HepG2 (cell line): ENCODE data around the gene LTB4R. TPM values are rescaled to one million over a fixed set of nuclear protein-coding genes. Genes with fewer than 3 reads are reported as not detected.

Experiments used
- ATAC-seq: fragments of 200-7000 bp; cut with Tn5 transposase; 3 replicates; pipeline ENCODE4 v1.9.1; 2020; ENCODE audit warnings: mild to moderate bottlenecking, moderate library complexity
- BruUV-seq: library from RNA; stranded (reverse); fragments of 400-500 nt; replicated peaks from 2 replicates; lab custom pipeline; 2021; lab: Mats Ljungman, UMichigan
- CTCF ChIA-PET: fragments of 300-600 bp; formaldehyde crosslinking; extraction: SDS; loops from one replicate; lab custom pipeline; 2021; ENCODE audit warnings: low total read pairs, inconsistent platforms, low intra/inter-chr PET ratio; lab: Yijun Ruan, JAX
- POLR2A ChIA-PET: fragments of 350-600 bp; sonication (Branson Sonifier 250); formaldehyde crosslinking; loops from one replicate; lab custom pipeline; 2020; ENCODE audit warnings: antibody characterized with exemption, inconsistent platforms; lab: Yijun Ruan, JAX
- DNase-seq: peaks from one replicate; pipeline ENCODE4 v3.0.0-alpha.2; 2015; ENCODE audit warnings: low spot score
- FAIRE-seq: peaks from 3 replicates; lab custom pipeline; 2011; peaks lifted over from hg19 to GRCh38; lab: Jason Lieb, UNC
- H2AFZ ChIP-seq: one replicate; pipeline ENCODE4 v1.6.1; 2011; ENCODE audit warnings: low read length, inconsistent platforms
- H3K27ac ChIP-seq: fragments of 300-600 bp; 3 replicates; pipeline ENCODE4 v1.8.0; 2011; ENCODE audit warnings: mixed run types, mild to moderate bottlenecking, mixed read lengths, low read length, inconsistent platforms; ENCODE audit not compliant: insufficient read depth; ENCODE audit errors: extremely low read length
- H3K27me3 ChIP-seq, 2 experiments: fragments of 200-600 bp in 1 of 2; 2 replicates in 1 of 2; 3 replicates in 1 of 2; pipeline versions ENCODE4 v1.6.0 to v1.8.0; 2011; ENCODE audit warnings: low read length in 2 of 2, mild to moderate bottlenecking in 2 of 2, moderate library complexity in 2 of 2, inconsistent platforms in 1 of 2; ENCODE audit not compliant: insufficient read depth in 2 of 2, control insufficient read depth in 1 of 2
- H3K36me3 ChIP-seq, 2 experiments: fragments of 200-600 bp in 1 of 2; replicated peaks in 1 of 2; 2 replicates in 1 of 2; 3 replicates in 1 of 2; pipeline versions ENCODE4 v1.5.1 to v1.8.0; 2011; ENCODE audit warnings: low read length in 2 of 2, inconsistent platforms in 1 of 2; ENCODE audit not compliant: insufficient read depth in 2 of 2, control insufficient read depth in 1 of 2
- H3K4me1 ChIP-seq: 2 replicates; pipeline ENCODE4 v1.5.1; 2012; ENCODE audit warnings: low read length, inconsistent platforms; ENCODE audit not compliant: insufficient read depth
- H3K4me2 ChIP-seq: 2 replicates; pipeline ENCODE4 v1.6.0; 2011; ENCODE audit warnings: low read depth, low read length, inconsistent platforms
- H3K4me3 ChIP-seq, 3 experiments: fragments of 200-600 bp in 1 of 3; sonication (generic), shearing (Covaris generic) in 1 of 3; replicated peaks in 1 of 3; 2 replicates each; pipeline ENCODE4 v1.5.1; 2011 to 2016; ENCODE audit warnings: low read length in 3 of 3, inconsistent platforms in 2 of 3, low read depth in 2 of 3, mild to moderate bottlenecking in 2 of 3, control low read depth in 1 of 3, mixed read lengths in 1 of 3; ENCODE audit not compliant: insufficient read depth in 1 of 3
- H3K79me2 ChIP-seq: one replicate; pipeline ENCODE4 v1.6.1; 2011; ENCODE audit warnings: low read length, inconsistent platforms; ENCODE audit not compliant: insufficient read depth
- H3K9ac ChIP-seq: 2 replicates; pipeline ENCODE4 v1.6.0; 2011; ENCODE audit warnings: mild to moderate bottlenecking, low read depth, low read length, inconsistent platforms; ENCODE audit not compliant: insufficient read depth
- H3K9me3 ChIP-seq: 2 replicates; pipeline ENCODE4 v1.5.1; 2012; ENCODE audit warnings: mild to moderate bottlenecking, low read length
- H4K20me1 ChIP-seq: 2 replicates; pipeline ENCODE4 v1.6.0; 2011; ENCODE audit warnings: inconsistent platforms, mild to moderate bottlenecking, low read length, moderate library complexity; ENCODE audit not compliant: insufficient read depth
- ATF6 ChIP-seq: sonication (generic); formaldehyde crosslinking; conservative IDR thresholded peaks from 2 replicates; pipeline ENCODE4 v1.4.0; 2020; ENCODE audit warnings: missing genetic modification reagents
- DNMT3B ChIP-seq: conservative IDR thresholded peaks from 2 replicates; pipeline ENCODE4 v1.6.1; 2016; ENCODE audit warnings: missing biosample characterization, control low read depth
- GPN1 ChIP-seq: sonication (generic); formaldehyde crosslinking; IDR thresholded peaks from 2 replicates; pipeline ENCODE4 v1.5.1; 2020; ENCODE audit warnings: missing genetic modification reagents, borderline replicate concordance
- HOXA3 ChIP-seq: sonication (generic); formaldehyde crosslinking; IDR thresholded peaks from 2 replicates; pipeline ENCODE4 v1.5.0; 2020; ENCODE audit warnings: missing genetic modification reagents
- NFKB2 ChIP-seq: sonication (generic); formaldehyde crosslinking; IDR thresholded peaks from 2 replicates; pipeline ENCODE4 v1.4.0; 2020; ENCODE audit warnings: missing genetic modification reagents, borderline replicate concordance
- NR2F6 ChIP-seq, 2 experiments: IDR thresholded peaks; 2 replicates each; pipeline ENCODE4 v1.6.1; 2016; ENCODE audit warnings: antibody characterized with exemption in 1 of 2, mild to moderate bottlenecking in 1 of 2
- POLR2A ChIP-seq, 2 experiments: IDR thresholded peaks; 2 replicates each; pipeline ENCODE4 v1.6.1; 2011; ENCODE audit warnings: low read depth in 2 of 2, low read length in 2 of 2, mild to moderate bottlenecking in 1 of 2, moderate library complexity in 1 of 2; ENCODE audit not compliant: insufficient read depth in 1 of 2
- SIX1 ChIP-seq: sonication (generic); formaldehyde crosslinking; IDR thresholded peaks from 2 replicates; pipeline ENCODE4 v1.4.0; 2020; ENCODE audit warnings: missing genetic modification reagents, borderline replicate concordance
- SP2 ChIP-seq: sonication (generic); formaldehyde crosslinking; IDR thresholded peaks from 2 replicates; pipeline ENCODE4 v1.5.1; 2020; ENCODE audit warnings: mild to moderate bottlenecking, missing genetic modification reagents
- TBL1XR1 ChIP-seq: fragments of 150-350 bp; IDR thresholded peaks from 2 replicates; pipeline ENCODE4 v1.6.1; 2014; ENCODE audit warnings: borderline replicate concordance, low read length; ENCODE audit not compliant: partially characterized antibody
- ZNF205 ChIP-seq: IDR thresholded peaks from 2 replicates; pipeline ENCODE4 v1.6.1; 2018; ENCODE audit warnings: missing biosample characterization, missing genetic modification reagents
- ZNF207 ChIP-seq: fragments of 450-650 bp; IDR thresholded peaks from 2 replicates; pipeline ENCODE4 v1.6.1; 2016; ENCODE audit warnings: antibody characterized with exemption, borderline replicate concordance
- ZNF383 ChIP-seq: sonication (generic); formaldehyde crosslinking; IDR thresholded peaks from 2 replicates; pipeline ENCODE4 v1.4.0; 2020; ENCODE audit warnings: missing genetic modification reagents, mild to moderate bottlenecking, borderline replicate concordance
- ZNF44 ChIP-seq: sonication (generic); formaldehyde crosslinking; IDR thresholded peaks from 2 replicates; pipeline ENCODE4 v1.5.1; 2020; ENCODE audit warnings: mild to moderate bottlenecking, missing genetic modification reagents
- ZSCAN22 ChIP-seq: sonication (generic); formaldehyde crosslinking; IDR thresholded peaks from 2 replicates; pipeline ENCODE4 v1.4.0; 2020; ENCODE audit warnings: mild to moderate bottlenecking, missing genetic modification reagents
- WGBS: methylation state at CpG from one replicate; pipeline ENCODE4 v1.1.6; 2017; ENCODE audit warnings: low lambda C conversion rate; 5-methylcytosine and 5-hydroxymethylcytosine counted together
- in situ Hi-C: cut with HindIII; loops from 2 replicates; pipeline ENCODE4 v1.10.0; 2017; ENCODE audit warnings: low pct_unique_long_range_greater_than_20kb; ENCODE audit not compliant: extremely low pct_ligation_motif_present
- intact Hi-C: fragments of 100-400 bp; cut with micrococcal nuclease; formaldehyde crosslinking; loops from one replicate; pipeline ENCODE4 v1.10.0; 2022; ENCODE audit not compliant: unreplicated experiment
- polyA plus RNA-seq, 8 experiments: library from polyadenylated mRNA; depleted of rRNA in 3 of 8; stranded (reverse) in 7 of 8; unstranded in 1 of 8; fragments of >200 nt; fragmentation: Illumina TruSeq in 4 of 8; extraction: Trizol in 4 of 8; gene quantifications; 2 replicates each; pipeline versions ENCODE4 v1.2.1 to v1.2.3, GENCODE V29; 2011 to 2016; ENCODE audit warnings: low read depth in 4 of 8, missing spikeins in 1 of 8, mixed read lengths in 1 of 8; ENCODE audit not compliant: insufficient read depth in 1 of 8
- total RNA-seq, 5 experiments: library from RNA; depleted of rRNA; stranded (reverse); fragments of >200 nt; fragmentation: Illumina TruSeq; extraction: Trizol; gene quantifications; 2 replicates each; pipeline ENCODE4 v1.2.3, GENCODE V29; 2016; ENCODE audit warnings: low read depth in 1 of 5
- TF ChIP-seq, protein P1 (sequence below): sonication (generic); formaldehyde crosslinking; IDR thresholded peaks from 2 replicates; pipeline ENCODE4 v1.5.0; 2020; ENCODE audit warnings: missing genetic modification reagents, mild to moderate bottlenecking, borderline replicate concordance
- TF ChIP-seq, protein P2 (sequence below): IDR thresholded peaks from 2 replicates; pipeline ENCODE4 v1.6.1; 2018; ENCODE audit warnings: missing genetic modification reagents

LTB4R gene
- total and polyA plus RNA-seq, 2 of the 13 experiments (the other 11 are each of a cell fraction or from before 2014, with no cell fraction given) = 3.2 to 8.2 TPM

- TF ChIP-seq ZSCAN22 (CRISPR knock-in tag) (no peak), TBL1XR1 (no peak)
- TF ChIP-seq, protein P1, sequence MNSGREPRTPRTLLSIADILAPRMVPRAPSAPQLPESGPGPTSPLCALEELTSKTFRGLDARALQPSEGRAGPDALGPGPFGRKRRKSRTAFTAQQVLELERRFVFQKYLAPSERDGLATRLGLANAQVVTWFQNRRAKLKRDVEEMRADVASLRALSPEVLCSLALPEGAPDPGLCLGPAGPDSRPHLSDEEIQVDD = 0 out of 2 replicates have a peak, but pooled peaks have one; percentile 43
Observed at GRCh38 chr14:24314377-24315193, 3.3 kb downstream of the LTB4R start (continued).

DNA sequence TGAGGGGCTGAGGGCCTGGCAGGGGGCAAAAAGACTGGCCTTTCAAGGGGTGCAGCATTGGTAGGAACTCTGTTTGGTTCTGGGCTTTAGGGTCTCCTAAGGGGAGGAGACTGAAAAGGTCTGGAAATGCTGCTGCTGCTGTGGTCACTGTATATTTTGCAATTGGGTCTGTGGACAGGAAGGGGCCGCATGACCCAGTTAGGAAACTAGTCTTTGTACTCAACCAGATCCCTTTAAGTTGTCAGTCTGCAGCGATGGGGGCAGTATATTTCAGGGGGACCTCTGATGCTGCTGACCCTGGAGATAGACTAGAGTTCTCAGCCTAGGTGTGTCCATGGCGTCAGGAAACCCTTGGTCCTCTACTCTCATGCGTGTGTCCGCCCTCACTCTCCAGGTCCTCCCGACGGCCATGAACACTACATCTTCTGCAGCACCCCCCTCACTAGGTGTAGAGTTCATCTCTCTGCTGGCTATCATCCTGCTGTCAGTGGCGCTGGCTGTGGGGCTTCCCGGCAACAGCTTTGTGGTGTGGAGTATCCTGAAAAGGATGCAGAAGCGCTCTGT lies 4.0 kb downstream of the LTB4R start:
- peak overlapping the region; percentile 29 to 73 (median 40) for H3K4me3 ChIP-seq
- ATAC-seq (peak; percentile 55), DNase-seq (peak; percentile 54), FAIRE-seq (peak; percentile 66)
- H3K9me3 ChIP-seq = no peaks in the 10 kb centered on the region
- 9% methylated on average over 10 of the region's 10 CpGs for WGBS
- peak overlapping the region; percentile 35 for H3K9ac ChIP-seq
- H4K20me1 ChIP-seq = no peaks in the 10 kb centered on the region
- BruUV-seq = no TSS peak
- intact Hi-C loops = no loop called here
- ChIA-PET CTCF (interaction anchor here (1.2 to 2.4 kb wide), 2 partner anchors 7 to 18 kb away, joined by 3 to 7 read pairs; partner anchors contain the start of gene CIDEB), POLR2A (interaction anchor here (0.5 to 3.5 kb wide), 17 partner anchors 8 to 1067 kb away, joined by 3 to 57 read pairs (median 7); partner anchors contain the start of genes CBLN3, CHMP4A, CIDEB and DCAF11)
- in situ Hi-C loops = no loop called here
- no peaks in the 10 kb centered on the region for H3K79me2 ChIP-seq
- peak overlapping the region; percentile 18 for H3K27ac ChIP-seq
- H3K27me3 ChIP-seq = peaks cover 6 to 37% of the 10 kb centered on the region in 2 experiments; a peak in 4 of 5 replicates
- no peaks in the 10 kb centered on the region for H3K36me3 ChIP-seq
- peaks cover 39% of the 10 kb centered on the region for H3K4me1 ChIP-seq
- H3K4me2 ChIP-seq = peak overlapping the region; percentile 89
- H2AFZ ChIP-seq = no peak overlapping the region
- no peak for TF ChIP-seq SIX1 (CRISPR knock-in tag)
- no peak; the same call in 1 of the 2 replicates for TF ChIP-seq ATF6 (CRISPR knock-in tag)
- peak; percentile 8; the same call in 1 of the 2 replicates for TF ChIP-seq HOXA3
- TF ChIP-seq ZNF205 (CRISPR knock-in tag) = no peak
- no peak for TF ChIP-seq ZNF207
- TF ChIP-seq NR2F6 (IDR thresholded peaks at IDR 0.05) = no peak
- 0 out of 2 replicates have a peak, but pooled peaks have one; percentile 19 for TF ChIP-seq NR2F6 (CRISPR knock-in tag; IDR thresholded peaks at IDR 0.05)
- TF ChIP-seq DNMT3B (CRISPR knock-in tag) = no peak
- TF ChIP-seq SP2 (CRISPR knock-in tag) = no peak
- no peak for TF ChIP-seq NFKB2 (CRISPR knock-in tag)
- no peak for TF ChIP-seq GPN1 (CRISPR knock-in tag)
- TF ChIP-seq, protein P2, sequence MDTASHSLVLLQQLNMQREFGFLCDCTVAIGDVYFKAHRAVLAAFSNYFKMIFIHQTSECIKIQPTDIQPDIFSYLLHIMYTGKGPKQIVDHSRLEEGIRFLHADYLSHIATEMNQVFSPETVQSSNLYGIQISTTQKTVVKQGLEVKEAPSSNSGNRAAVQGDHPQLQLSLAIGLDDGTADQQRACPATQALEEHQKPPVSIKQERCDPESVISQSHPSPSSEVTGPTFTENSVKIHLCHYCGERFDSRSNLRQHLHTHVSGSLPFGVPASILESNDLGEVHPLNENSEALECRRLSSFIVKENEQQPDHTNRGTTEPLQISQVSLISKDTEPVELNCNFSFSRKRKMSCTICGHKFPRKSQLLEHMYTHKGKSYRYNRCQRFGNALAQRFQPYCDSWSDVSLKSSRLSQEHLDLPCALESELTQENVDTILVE (CRISPR knock-in tag) = no peak
- peak in 1 of 2 experiments; percentile 10; a peak in 1 of 4 replicates for TF ChIP-seq POLR2A (IDR thresholded peaks at IDR 0.05; ENCODE audit: insufficient read depth in 1 of 2, low read depth in 2 of 2, low read length in 2 of 2)
- 0 out of 2 replicates have a peak, but pooled peaks have one; percentile 31 for TF ChIP-seq ZNF44 (CRISPR knock-in tag)
- TF ChIP-seq ZNF383 (CRISPR knock-in tag) = no peak
